ENCODE measurements around the gene LGR4. TPM values are rescaled to one million over a fixed set of nuclear protein-coding genes. Genes with fewer than 3 reads are reported as not detected.

Gene LGR4
- polyA plus RNA-seq, 6 donors from 2014 or later: 0.54 to 2.6 (median 1.2) TPM; not detected in 1

DNA sequence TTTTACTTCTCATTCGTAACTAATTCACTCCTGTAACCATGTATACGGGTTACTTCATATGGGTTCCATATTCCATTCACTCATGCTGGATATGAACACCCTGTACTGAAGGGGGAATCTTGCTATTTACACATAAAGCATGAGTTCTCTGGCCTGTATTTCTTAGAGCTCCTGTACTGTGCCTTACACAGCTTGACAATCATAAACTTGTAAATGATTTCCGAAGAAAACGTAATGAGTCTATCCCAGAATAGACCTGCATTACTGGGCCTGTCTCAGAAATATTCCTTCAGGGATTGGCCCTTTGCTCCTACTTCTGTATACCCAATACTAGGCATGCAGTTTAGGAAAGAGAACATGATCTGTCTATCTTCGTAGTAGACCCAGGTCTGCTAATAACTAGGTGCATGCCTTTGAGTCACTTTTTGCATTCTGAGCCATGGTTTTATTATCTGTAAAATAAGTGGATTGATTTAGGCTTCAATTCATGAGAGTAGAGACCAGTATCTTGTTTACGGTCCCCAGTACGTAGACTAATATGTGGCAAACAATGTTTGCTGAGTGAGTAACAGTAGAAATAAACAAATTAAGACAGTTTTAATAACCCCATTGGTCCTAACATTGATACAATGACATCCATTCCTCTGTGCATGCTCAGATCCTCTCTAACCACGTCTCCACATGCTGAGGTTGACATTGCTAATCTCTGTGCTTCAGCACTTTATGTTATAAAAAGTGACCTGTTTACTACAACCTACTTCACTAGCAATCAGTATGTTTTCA, 110.8 kb downstream of the LGR4 start:
- H3K4me3 Mint-ChIP-seq: peak overlapping the region in 7 of 8 donors; percentile 86 to 95 (median 92)
- H3K27ac Mint-ChIP-seq: peak overlapping the region in 1 of 6 donors; percentile 42
- peaks cover 13 to 25% (median 17%) of the 10 kb centered on the region in 3 donors for H3K4me1 Mint-ChIP-seq
- no peaks in the 10 kb centered on the region for H3K27me3 Mint-ChIP-seq
- DNase-seq (no peak), ATAC-seq (ENCODE audit: low read depth in 2 of 2) (no peak)
- no peaks in the 10 kb centered on the region for H3K36me3 Mint-ChIP-seq
- H3K9me3 Mint-ChIP-seq: no peaks in the 10 kb centered on the region

GRCh38 chr11:27358296-27358695, 114.3 kb downstream of the LGR4 start:
- Mint-ChIP-seq H3K27ac (no peak overlapping the region), H3K4me1 (peaks cover 7 to 19% (median 11%) of the 10 kb centered on the region in 3 donors), H3K9me3 (no peaks in the 10 kb centered on the region), H3K27me3 (no peaks in the 10 kb centered on the region), H3K36me3 (no peaks in the 10 kb centered on the region), H3K4me3 (peak overlapping the region in 1 of 8 donors; percentile 39)
- ATAC-seq (ENCODE audit: low read depth in 2 of 2): no peak
- no peak for DNase-seq

- peaks cover 2 to 8% (median 2%) of the 10 kb centered on the region in 3 donors for H3K4me1 Mint-ChIP-seq
- H3K4me3 Mint-ChIP-seq: no peak overlapping the region
- no peak overlapping the region for H3K27ac Mint-ChIP-seq
- ATAC-seq (ENCODE audit: low read depth in 2 of 2) (no peak), DNase-seq (no peak)
- H3K36me3 Mint-ChIP-seq: no peaks in the 10 kb centered on the region
- H3K27me3 Mint-ChIP-seq: no peaks in the 10 kb centered on the region
- H3K9me3 Mint-ChIP-seq: no peaks in the 10 kb centered on the region
Observed at GRCh38 chr11:27357250-27357649, 115.3 kb downstream of the LGR4 start.

GRCh38 chr11:27356624-27357222, 115.9 kb downstream of the LGR4 start:
- DNase-seq (no peak), ATAC-seq (ENCODE audit: low read depth in 2 of 2) (no peak)
- no peaks in the 10 kb centered on the region for H3K36me3 Mint-ChIP-seq
- H3K4me3 Mint-ChIP-seq: no peak overlapping the region
- peaks cover 0 to 3% (median 0%) of the 10 kb centered on the region in 3 donors for H3K4me1 Mint-ChIP-seq
- H3K9me3 Mint-ChIP-seq: no peaks in the 10 kb centered on the region
- H3K27me3 Mint-ChIP-seq: no peaks in the 10 kb centered on the region
- peak overlapping the region in 1 of 6 donors; percentile 9 for H3K27ac Mint-ChIP-seq

GRCh38 chr11:27355575-27356104, 117.0 kb downstream of the LGR4 start:
- Mint-ChIP-seq H3K4me3 (no peak overlapping the region), H3K27ac (no peak overlapping the region), H3K27me3 (no peaks in the 10 kb centered on the region), H3K36me3 (no peaks in the 10 kb centered on the region), H3K9me3 (no peaks in the 10 kb centered on the region), H3K4me1 (no peaks in the 10 kb centered on the region)
- no peak for DNase-seq
- no peak for ATAC-seq (ENCODE audit: low read depth in 2 of 2)

DNA sequence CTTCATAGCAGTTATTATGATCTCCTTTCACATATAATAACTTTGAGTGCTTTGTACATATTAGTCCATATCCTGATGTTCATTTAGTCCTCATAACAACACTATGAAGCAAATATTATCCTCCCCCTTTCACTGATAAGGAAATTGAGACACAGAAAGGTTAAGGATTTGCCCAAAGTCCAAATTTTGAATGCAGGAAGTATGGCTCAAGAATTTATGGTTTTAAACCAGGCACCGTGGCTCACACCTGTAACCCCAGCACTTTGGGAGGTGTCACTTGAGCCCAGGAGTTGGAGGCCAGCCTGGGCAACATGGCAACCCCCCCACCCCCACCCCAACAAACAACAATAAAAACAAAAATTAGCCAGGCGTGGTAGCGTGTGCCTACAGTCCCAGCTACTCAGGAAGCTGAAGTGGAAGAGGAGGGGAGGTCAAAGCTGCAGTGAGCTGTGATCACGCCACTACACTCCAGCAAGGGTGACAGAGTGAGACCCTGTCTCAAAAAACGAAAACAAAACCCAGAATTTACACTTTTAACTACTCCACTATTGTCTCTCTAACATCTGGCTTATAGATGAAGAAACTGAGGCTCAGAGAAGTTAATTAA, 118.1 kb downstream of the LGR4 start:
- Mint-ChIP-seq H3K36me3 (peaks cover 0 to 7% of the 10 kb centered on the region in 2 donors), H3K4me3 (no peak overlapping the region), H3K4me1 (no peaks in the 10 kb centered on the region), H3K9me3 (no peaks in the 10 kb centered on the region), H3K27ac (no peak overlapping the region), H3K27me3 (no peaks in the 10 kb centered on the region)
- DNase-seq (no peak), ATAC-seq (ENCODE audit: low read depth in 2 of 2) (no peak)

GRCh38 chr11:27353593-27354358, 118.8 kb downstream of the LGR4 start:
- no peak for ATAC-seq (ENCODE audit: low read depth in 2 of 2)
- DNase-seq: no peak
- peaks cover 0 to 8% of the 10 kb centered on the region in 2 donors for H3K36me3 Mint-ChIP-seq
- no peaks in the 10 kb centered on the region for H3K27me3 Mint-ChIP-seq
- H3K4me3 Mint-ChIP-seq: no peak overlapping the region
- H3K4me1 Mint-ChIP-seq: no peaks in the 10 kb centered on the region
- no peaks in the 10 kb centered on the region for H3K9me3 Mint-ChIP-seq
- H3K27ac Mint-ChIP-seq: no peak overlapping the region

- Mint-ChIP-seq H3K4me3 (no peak overlapping the region), H3K36me3 (peaks cover 0 to 8% of the 10 kb centered on the region in 2 donors), H3K27ac (no peak overlapping the region), H3K9me3 (no peaks in the 10 kb centered on the region), H3K27me3 (no peaks in the 10 kb centered on the region), H3K4me1 (no peaks in the 10 kb centered on the region)
- ATAC-seq (ENCODE audit: low read depth in 2 of 2) (no peak), DNase-seq (no peak)
Observed at GRCh38 chr11:27352781-27353180, 119.8 kb downstream of the LGR4 start.

DNA sequence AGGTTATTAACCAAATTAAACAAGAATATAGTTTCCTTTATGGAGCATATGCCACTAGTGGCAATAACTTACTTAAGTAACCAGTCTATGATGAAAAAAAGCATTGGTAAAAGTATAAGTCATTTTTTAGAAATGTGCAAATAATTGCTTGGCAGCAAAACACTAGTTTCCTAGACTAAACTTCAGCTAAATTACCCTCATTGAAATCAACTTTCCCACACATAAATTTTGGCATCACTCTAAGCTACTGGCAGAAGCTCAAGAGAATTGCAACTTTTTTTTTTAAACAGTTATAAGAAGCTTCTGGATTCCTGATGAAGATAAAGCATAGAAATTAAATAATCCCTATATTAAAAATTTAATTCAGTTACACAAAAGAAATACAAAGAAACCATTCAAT, 122.1 kb downstream of the LGR4 start:
- no peaks in the 10 kb centered on the region for H3K4me1 Mint-ChIP-seq
- no peak overlapping the region for H3K4me3 Mint-ChIP-seq
- no peaks in the 10 kb centered on the region for H3K9me3 Mint-ChIP-seq

GRCh38 chr11:27349919-27350318, 122.7 kb downstream of the LGR4 start:
- Mint-ChIP-seq H3K36me3 (peaks cover 0 to 8% of the 10 kb centered on the region in 2 donors), H3K9me3 (peaks cover 0 to 1% (median 0%) of the 10 kb centered on the region in 7 donors), H3K27me3 (no peaks in the 10 kb centered on the region), H3K27ac (peak overlapping the region in 1 of 6 donors; percentile 49), H3K4me1 (no peaks in the 10 kb centered on the region), H3K4me3 (no peak overlapping the region)
- ATAC-seq (ENCODE audit: low read depth in 2 of 2) (no peak), DNase-seq (no peak)

More for the DNA sequence above, 122.1 kb downstream of the LGR4 start:
- Mint-ChIP-seq H3K27ac (no peak overlapping the region), H3K36me3 (peaks cover 0 to 8% of the 10 kb centered on the region in 2 donors), H3K27me3 (no peaks in the 10 kb centered on the region)
- ATAC-seq (ENCODE audit: low read depth in 2 of 2): no peak
- DNase-seq: no peak

- DNase-seq (no peak), ATAC-seq (ENCODE audit: low read depth in 2 of 2) (no peak)
- H3K9me3 Mint-ChIP-seq: peaks cover 0 to 2% (median 0%) of the 10 kb centered on the region in 7 donors
- no peaks in the 10 kb centered on the region for H3K27me3 Mint-ChIP-seq
- H3K27ac Mint-ChIP-seq: no peak overlapping the region
- H3K4me1 Mint-ChIP-seq: no peaks in the 10 kb centered on the region
- peaks cover 0 to 8% of the 10 kb centered on the region in 2 donors for H3K36me3 Mint-ChIP-seq
- H3K4me3 Mint-ChIP-seq: no peak overlapping the region
Observed at GRCh38 chr11:27348340-27348873, 124.2 kb downstream of the LGR4 start.

- DNase-seq (no peak), ATAC-seq (ENCODE audit: low read depth in 2 of 2) (no peak)
- peaks cover 0 to 2% (median 0%) of the 10 kb centered on the region in 7 donors for H3K9me3 Mint-ChIP-seq
- no peaks in the 10 kb centered on the region for H3K27me3 Mint-ChIP-seq
- H3K27ac Mint-ChIP-seq: no peak overlapping the region
- peaks cover 0 to 8% of the 10 kb centered on the region in 2 donors for H3K36me3 Mint-ChIP-seq
- no peak overlapping the region for H3K4me3 Mint-ChIP-seq
- no peaks in the 10 kb centered on the region for H3K4me1 Mint-ChIP-seq
Observed at GRCh38 chr11:27347359-27348339, 124.9 kb downstream of the LGR4 start.

Data from naive B cell (primary cell).